ENCODE results near the gene TEDC2.

GRCh38 chr16:2432801-2433505 is 27.0 kb upstream of the TEDC2 start:
- TF ChIP-seq YY1 (IDR thresholded peaks at IDR 0.05; ENCODE audit: insufficient read depth, insufficient read length) (no peak), SUZ12 (IDR thresholded peaks at IDR 0.05; ENCODE audit: extremely low read depth, insufficient read depth, insufficient read length) (no peak), ZNF274 (IDR thresholded peaks at IDR 0.05; ENCODE audit: low read depth, low read length) (no peak)
